ENCODE measurements around the gene PKD1.

The PKD1 gene

DNA sequence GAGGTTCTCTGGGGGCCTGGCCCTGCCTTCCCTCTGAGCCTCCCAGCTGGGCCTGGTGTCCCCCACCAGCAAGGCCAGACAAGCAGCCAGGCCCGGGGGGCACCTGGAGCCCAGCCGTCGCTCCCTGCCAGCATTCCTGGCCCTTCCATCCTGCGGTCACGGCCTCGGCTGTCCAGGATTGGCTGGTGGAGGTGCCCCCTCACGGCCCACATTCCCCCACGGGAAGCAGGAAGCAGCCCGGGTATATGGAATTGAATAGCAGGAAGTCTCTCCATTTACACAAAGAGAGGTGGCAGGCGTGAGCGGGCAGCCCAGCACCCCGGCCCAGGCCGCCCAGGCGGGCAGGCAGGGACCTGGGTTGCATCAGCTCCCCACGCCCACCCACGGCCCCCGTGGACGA is 34.4 kb upstream of the PKD1 start:
- TF ChIP-seq, protein P1, sequence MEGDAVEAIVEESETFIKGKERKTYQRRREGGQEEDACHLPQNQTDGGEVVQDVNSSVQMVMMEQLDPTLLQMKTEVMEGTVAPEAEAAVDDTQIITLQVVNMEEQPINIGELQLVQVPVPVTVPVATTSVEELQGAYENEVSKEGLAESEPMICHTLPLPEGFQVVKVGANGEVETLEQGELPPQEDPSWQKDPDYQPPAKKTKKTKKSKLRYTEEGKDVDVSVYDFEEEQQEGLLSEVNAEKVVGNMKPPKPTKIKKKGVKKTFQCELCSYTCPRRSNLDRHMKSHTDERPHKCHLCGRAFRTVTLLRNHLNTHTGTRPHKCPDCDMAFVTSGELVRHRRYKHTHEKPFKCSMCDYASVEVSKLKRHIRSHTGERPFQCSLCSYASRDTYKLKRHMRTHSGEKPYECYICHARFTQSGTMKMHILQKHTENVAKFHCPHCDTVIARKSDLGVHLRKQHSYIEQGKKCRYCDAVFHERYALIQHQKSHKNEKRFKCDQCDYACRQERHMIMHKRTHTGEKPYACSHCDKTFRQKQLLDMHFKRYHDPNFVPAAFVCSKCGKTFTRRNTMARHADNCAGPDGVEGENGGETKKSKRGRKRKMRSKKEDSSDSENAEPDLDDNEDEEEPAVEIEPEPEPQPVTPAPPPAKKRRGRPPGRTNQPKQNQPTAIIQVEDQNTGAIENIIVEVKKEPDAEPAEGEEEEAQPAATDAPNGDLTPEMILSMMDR (IDR thresholded peaks at IDR 0.05; ENCODE audit: low read depth, low read length): no peak
- no peak overlapping the region for H3K4me3 ChIP-seq (ENCODE audit: low read depth, low read length)

- TF ChIP-seq, protein P1 (IDR thresholded peaks at IDR 0.05; ENCODE audit: low read depth, low read length): no peak
- no peak overlapping the region for H3K4me3 ChIP-seq (ENCODE audit: low read depth, low read length)
Measured at GRCh38 chr16:2167068-2167638, 31.5 kb upstream of the PKD1 start.

DNA sequence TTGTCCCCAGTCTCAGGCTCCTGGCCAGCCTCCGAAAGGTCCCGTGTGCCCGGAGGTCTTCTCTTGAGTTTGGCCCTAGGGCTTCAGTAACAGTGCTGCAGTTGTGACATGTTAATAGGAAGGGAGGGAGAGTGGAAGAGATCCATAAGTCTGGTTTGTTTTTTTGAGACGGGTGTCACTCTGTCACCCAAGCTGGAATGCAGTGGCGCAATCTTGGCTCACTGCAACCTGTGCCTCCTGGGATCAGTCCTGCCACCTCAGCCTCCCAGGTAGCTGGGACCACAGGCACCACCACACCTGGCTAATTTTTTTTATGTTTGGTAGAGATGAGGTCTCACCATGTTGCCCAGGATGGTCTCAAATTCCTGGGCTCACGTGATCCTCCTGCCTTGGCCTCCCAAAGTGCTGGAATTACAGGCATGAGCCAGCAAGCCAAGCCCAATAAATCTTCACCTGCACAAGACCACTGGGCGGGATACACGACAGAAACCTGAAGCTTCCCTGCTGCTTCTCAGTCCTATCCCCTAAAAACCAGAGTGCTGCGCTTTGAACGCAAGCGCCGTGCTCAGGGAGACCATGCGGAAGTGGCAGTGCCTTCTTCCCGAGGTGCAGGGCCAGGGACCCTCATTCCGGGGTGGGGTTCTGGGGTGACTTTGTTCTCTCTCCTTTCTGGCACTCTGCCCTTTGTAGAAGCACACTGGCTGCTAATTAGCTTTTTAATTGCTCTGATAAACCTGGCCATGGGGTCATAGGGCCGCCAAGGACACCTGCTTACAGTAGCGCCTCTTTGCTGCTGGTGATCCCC is 30.8 kb upstream of the PKD1 start:
- no peak overlapping the region for H3K4me3 ChIP-seq (ENCODE audit: low read depth, low read length)
- TF ChIP-seq, protein P1 (IDR thresholded peaks at IDR 0.05; ENCODE audit: low read depth, low read length): no peak

GRCh38 chr16:2165861-2166260 is 30.2 kb upstream of the PKD1 start:
- TF ChIP-seq, protein P1 (IDR thresholded peaks at IDR 0.05; ENCODE audit: low read depth, low read length): no peak
- H3K4me3 ChIP-seq (ENCODE audit: low read depth, low read length): no peak overlapping the region

DNA sequence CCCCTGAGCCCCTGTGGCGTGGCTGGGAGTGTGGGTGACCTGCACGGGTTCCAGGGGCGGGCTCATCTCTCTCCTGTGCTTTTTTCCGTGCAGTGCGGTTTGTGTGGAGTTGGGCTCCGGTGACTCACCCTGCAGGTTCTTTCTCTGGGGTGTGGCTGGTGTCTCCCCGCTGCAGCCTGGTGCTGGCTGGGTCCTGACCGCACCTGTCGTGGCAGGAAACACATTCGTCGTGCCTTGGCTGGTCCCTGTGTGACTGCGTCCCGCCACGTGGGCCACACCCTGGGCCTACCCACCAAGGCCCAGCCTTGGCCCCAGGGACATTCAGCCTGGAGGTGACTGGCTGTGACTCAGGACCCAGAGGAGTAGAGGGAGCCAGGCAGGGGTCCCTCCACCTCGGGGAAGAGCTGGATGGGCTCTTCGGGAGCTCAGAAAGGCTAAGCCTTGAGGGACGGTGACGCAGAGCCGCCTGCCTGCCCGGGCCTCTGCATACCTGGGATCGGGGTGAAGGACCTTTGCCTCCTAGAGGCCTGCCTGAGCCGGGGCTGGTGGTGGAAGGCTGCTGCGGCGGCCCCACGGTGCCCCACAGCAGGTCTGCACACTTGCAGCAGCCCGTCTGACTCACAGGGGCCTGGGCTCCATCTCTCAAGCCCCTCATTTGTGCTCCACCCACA is 27.6 kb upstream of the PKD1 start:
- TF ChIP-seq, protein P1 (IDR thresholded peaks at IDR 0.05; ENCODE audit: low read depth, low read length): no peak
- no peak overlapping the region for H3K4me3 ChIP-seq (ENCODE audit: low read depth, low read length)

GRCh38 chr16:2162676-2163118 is 27.0 kb upstream of the PKD1 start:
- TF ChIP-seq, protein P1 (IDR thresholded peaks at IDR 0.05; ENCODE audit: low read depth, low read length): no peak
- no peak overlapping the region for H3K4me3 ChIP-seq (ENCODE audit: low read depth, low read length)

DNA sequence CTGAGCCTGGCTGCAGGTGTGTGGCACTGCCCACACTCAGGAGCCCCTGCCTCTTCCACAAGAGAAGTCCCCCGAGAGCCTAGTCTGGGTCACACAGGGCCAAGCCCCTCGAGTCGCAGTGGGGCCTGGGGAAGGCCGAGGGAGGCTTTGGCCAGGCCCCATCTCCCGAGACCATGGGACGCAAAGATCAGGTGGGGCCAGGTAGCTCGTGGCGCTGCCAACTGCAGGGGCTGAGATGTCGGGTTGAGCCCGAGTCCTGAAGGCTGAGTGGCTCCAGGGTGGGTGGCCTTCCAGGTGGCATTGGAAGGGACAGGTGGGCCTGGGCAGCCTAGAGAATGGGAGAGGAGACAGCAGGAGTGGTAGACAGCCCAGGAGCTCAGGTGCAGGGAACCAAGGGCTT is 26.2 kb upstream of the PKD1 start:
- TF ChIP-seq, protein P1 (IDR thresholded peaks at IDR 0.05; ENCODE audit: low read depth, low read length): no peak
- H3K4me3 ChIP-seq (ENCODE audit: low read depth, low read length): no peak overlapping the region
